ENCODE results near the gene TBX21.

TBX21 gene

GRCh38 chr17:47716375-47716774 lies 16.7 kb upstream of the TBX21 start:
- no peaks in the 10 kb centered on the region for H3K36me3 ChIP-seq (ENCODE audit: control insufficient read depth, insufficient read depth, low read length)
- peaks cover 6% of the 10 kb centered on the region; the same call in 1 of the 2 replicates for H3K4me1 ChIP-seq (ENCODE audit: control insufficient read depth, insufficient read depth, low read length)
- no peak overlapping the region for H3K4me3 ChIP-seq (ENCODE audit: low read depth, low read length)
- no peak overlapping the region for H3K27ac ChIP-seq (ENCODE audit: low read depth, low read length)
- H3K27me3 ChIP-seq (ENCODE audit: control insufficient read depth, insufficient read depth, low read length), result peaks cover 43% of the 10 kb centered on the region
- no peak overlapping the region for H3K9ac ChIP-seq (ENCODE audit: low read depth, low read length)
- no peaks in the 10 kb centered on the region for H3K9me3 ChIP-seq (ENCODE audit: control insufficient read depth, insufficient read depth, low read length)

- no peak overlapping the region for H3K4me3 ChIP-seq (ENCODE audit: low read depth, low read length)
- H3K27me3 ChIP-seq (ENCODE audit: control insufficient read depth, insufficient read depth, low read length), result peaks cover 52% of the 10 kb centered on the region
Measured at GRCh38 chr17:47717261-47717697, 15.8 kb upstream of the TBX21 start.

DNA sequence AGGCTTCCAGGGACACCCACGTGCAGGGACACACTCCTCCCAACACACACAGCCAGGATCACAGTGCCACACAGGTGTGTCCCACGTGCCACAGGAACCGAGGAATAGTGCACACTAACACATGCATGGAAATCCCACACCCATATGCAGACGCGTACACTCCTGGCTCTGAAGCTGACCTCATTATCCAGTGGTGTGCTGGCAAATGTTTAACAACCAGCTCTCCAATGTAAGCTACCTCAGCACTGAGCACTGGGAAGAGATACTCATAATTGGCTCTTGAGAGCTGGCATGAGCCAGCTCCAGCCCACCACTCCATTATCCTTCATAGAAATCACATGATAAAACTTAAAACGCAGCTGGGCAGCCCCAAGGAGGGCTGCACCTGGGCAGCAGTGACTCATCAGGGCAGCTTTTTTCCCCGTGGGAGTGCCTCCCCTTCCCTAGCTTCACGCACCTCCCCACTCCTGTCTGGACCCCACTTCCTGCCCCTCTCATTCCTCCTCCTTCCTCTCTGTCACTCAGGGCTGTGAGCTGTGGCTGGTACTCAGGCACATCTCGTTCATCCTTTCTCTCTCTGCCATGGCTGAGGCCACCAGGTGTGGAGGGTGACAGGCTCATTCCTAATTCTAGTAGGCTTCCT lies 14.9 kb upstream of the TBX21 start:
- Histone ChIP-seq H3K9ac (ENCODE audit: low read depth, low read length) (no peak overlapping the region), H3K27me3 (ENCODE audit: control insufficient read depth, insufficient read depth, low read length) (peaks cover 54% of the 10 kb centered on the region)

More at GRCh38 chr17:47717261-47717697, 15.8 kb upstream of the TBX21 start:
- Histone ChIP-seq H3K36me3 (ENCODE audit: control insufficient read depth, insufficient read depth, low read length) (no peaks in the 10 kb centered on the region), H3K4me1 (ENCODE audit: control insufficient read depth, insufficient read depth, low read length) (peaks cover 7% of the 10 kb centered on the region; the same call in 1 of the 2 replicates), H3K9me3 (ENCODE audit: control insufficient read depth, insufficient read depth, low read length) (no peaks in the 10 kb centered on the region), H3K27ac (ENCODE audit: low read depth, low read length) (no peak overlapping the region), H3K9ac (ENCODE audit: low read depth, low read length) (no peak overlapping the region)

DNA sequence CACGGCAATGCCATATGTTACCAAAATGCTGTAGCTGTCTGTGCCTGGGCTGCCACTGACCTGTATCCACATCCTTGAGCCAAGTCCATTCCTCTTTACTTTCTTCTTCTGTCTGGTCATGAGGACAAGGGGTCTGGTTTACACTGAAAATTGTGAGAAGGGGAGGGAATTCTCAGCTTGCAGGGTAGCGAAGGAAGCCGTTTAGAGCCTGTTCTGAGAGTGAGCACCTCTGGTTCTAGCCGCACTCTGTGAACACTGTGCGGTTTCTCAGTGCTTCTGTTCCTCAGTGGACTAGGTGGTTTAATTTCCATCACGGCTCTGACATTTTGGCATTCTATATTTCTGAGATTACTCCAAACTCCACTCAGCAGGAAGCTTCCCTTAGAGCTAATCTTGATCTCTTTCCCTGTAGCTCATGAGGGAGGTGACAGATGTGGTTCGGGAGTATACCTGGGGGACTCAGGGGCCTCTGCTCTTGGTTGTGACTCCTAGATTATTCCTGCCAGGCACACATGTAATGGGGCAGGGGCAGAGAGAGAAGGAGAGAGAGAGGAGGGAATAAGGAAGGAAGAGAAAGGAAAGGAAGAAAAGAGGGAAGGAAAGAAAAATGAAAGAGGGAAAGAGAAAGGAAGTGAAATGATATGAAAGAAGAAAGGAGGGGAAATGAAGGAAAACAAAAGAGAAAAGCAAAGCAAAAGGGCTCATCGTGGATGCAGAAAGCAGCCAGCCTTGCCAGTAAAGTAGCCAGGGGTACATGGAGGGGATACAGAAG lies 14.2 kb upstream of the TBX21 start:
- Histone ChIP-seq H3K9me3 (ENCODE audit: control insufficient read depth, insufficient read depth, low read length) (no peaks in the 10 kb centered on the region), H3K27me3 (ENCODE audit: control insufficient read depth, insufficient read depth, low read length) (peaks cover 52% of the 10 kb centered on the region), H3K36me3 (ENCODE audit: control insufficient read depth, insufficient read depth, low read length) (no peaks in the 10 kb centered on the region), H3K27ac (ENCODE audit: low read depth, low read length) (no peak overlapping the region), H3K9ac (ENCODE audit: low read depth, low read length) (no peak overlapping the region), H3K4me3 (ENCODE audit: low read depth, low read length) (no peak overlapping the region), H3K4me1 (ENCODE audit: control insufficient read depth, insufficient read depth, low read length) (peaks cover 7% of the 10 kb centered on the region; the same call in 1 of the 2 replicates)

More for the DNA sequence above, 14.9 kb upstream of the TBX21 start:
- Histone ChIP-seq H3K9me3 (ENCODE audit: control insufficient read depth, insufficient read depth, low read length) (no peaks in the 10 kb centered on the region), H3K4me1 (ENCODE audit: control insufficient read depth, insufficient read depth, low read length) (peaks cover 7% of the 10 kb centered on the region; the same call in 1 of the 2 replicates), H3K27ac (ENCODE audit: low read depth, low read length) (no peak overlapping the region), H3K36me3 (ENCODE audit: control insufficient read depth, insufficient read depth, low read length) (no peaks in the 10 kb centered on the region), H3K4me3 (ENCODE audit: low read depth, low read length) (no peak overlapping the region)

- H3K27ac ChIP-seq (ENCODE audit: low read depth, low read length), result no peak overlapping the region
Measured at GRCh38 chr17:47719411-47720152, 13.5 kb upstream of the TBX21 start.

GRCh38 chr17:47720196-47720595 lies 12.8 kb upstream of the TBX21 start:
- Histone ChIP-seq H3K27me3 (ENCODE audit: control insufficient read depth, insufficient read depth, low read length) (peaks cover 45% of the 10 kb centered on the region), H3K9ac (ENCODE audit: low read depth, low read length) (no peak overlapping the region), H3K9me3 (ENCODE audit: control insufficient read depth, insufficient read depth, low read length) (no peaks in the 10 kb centered on the region), H3K27ac (ENCODE audit: low read depth, low read length) (no peak overlapping the region), H3K4me1 (ENCODE audit: control insufficient read depth, insufficient read depth, low read length) (peaks cover 7% of the 10 kb centered on the region; the same call in 1 of the 2 replicates), H3K36me3 (ENCODE audit: control insufficient read depth, insufficient read depth, low read length) (no peaks in the 10 kb centered on the region), H3K4me3 (ENCODE audit: low read depth, low read length) (no peak overlapping the region)

More at GRCh38 chr17:47719411-47720152, 13.5 kb upstream of the TBX21 start:
- H3K4me1 ChIP-seq (ENCODE audit: control insufficient read depth, insufficient read depth, low read length), result peaks cover 7% of the 10 kb centered on the region; the same call in 1 of the 2 replicates
- peaks cover 48% of the 10 kb centered on the region for H3K27me3 ChIP-seq (ENCODE audit: control insufficient read depth, insufficient read depth, low read length)
- no peak overlapping the region for H3K4me3 ChIP-seq (ENCODE audit: low read depth, low read length)
- no peaks in the 10 kb centered on the region for H3K9me3 ChIP-seq (ENCODE audit: control insufficient read depth, insufficient read depth, low read length)
- H3K36me3 ChIP-seq (ENCODE audit: control insufficient read depth, insufficient read depth, low read length), result no peaks in the 10 kb centered on the region
- no peak overlapping the region for H3K9ac ChIP-seq (ENCODE audit: low read depth, low read length)

GRCh38 chr17:47720754-47721533 lies 12.1 kb upstream of the TBX21 start:
- Histone ChIP-seq H3K9me3 (ENCODE audit: control insufficient read depth, insufficient read depth, low read length) (no peaks in the 10 kb centered on the region), H3K9ac (ENCODE audit: low read depth, low read length) (no peak overlapping the region), H3K27ac (ENCODE audit: low read depth, low read length) (no peak overlapping the region), H3K27me3 (ENCODE audit: control insufficient read depth, insufficient read depth, low read length) (peaks cover 41% of the 10 kb centered on the region), H3K4me3 (ENCODE audit: low read depth, low read length) (peak overlapping the region; percentile 39; the same call in 1 of the 2 replicates), H3K36me3 (ENCODE audit: control insufficient read depth, insufficient read depth, low read length) (no peaks in the 10 kb centered on the region), H3K4me1 (ENCODE audit: control insufficient read depth, insufficient read depth, low read length) (peaks cover 7% of the 10 kb centered on the region; the same call in 1 of the 2 replicates)

DNA sequence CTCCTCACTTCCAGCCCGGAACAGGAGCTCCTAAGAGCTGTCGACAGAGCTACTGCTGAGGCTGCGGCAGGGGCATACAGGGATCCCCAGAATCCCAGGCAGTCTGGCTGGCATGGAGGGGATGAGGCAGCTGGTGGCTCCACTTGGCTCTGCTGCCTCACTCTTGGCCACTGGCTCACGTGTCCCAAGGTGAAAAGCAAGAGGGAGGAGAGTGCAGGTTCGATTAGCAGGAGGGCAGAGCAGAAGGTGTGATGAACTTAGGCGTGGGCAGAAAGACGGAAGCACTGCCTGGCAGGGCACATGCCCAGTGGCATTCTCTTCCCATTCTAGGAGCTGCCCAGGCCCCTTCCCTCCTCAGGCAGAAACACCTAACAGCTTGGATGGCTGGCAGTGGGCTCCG lies 11.3 kb upstream of the TBX21 start:
- Histone ChIP-seq H3K27me3 (ENCODE audit: control insufficient read depth, insufficient read depth, low read length) (peaks cover 41% of the 10 kb centered on the region), H3K36me3 (ENCODE audit: control insufficient read depth, insufficient read depth, low read length) (no peaks in the 10 kb centered on the region), H3K9ac (ENCODE audit: low read depth, low read length) (no peak overlapping the region), H3K27ac (ENCODE audit: low read depth, low read length) (no peak overlapping the region), H3K9me3 (ENCODE audit: control insufficient read depth, insufficient read depth, low read length) (no peaks in the 10 kb centered on the region), H3K4me3 (ENCODE audit: low read depth, low read length) (no peak overlapping the region), H3K4me1 (ENCODE audit: control insufficient read depth, insufficient read depth, low read length) (peaks cover 7% of the 10 kb centered on the region; the same call in 1 of the 2 replicates)

GRCh38 chr17:47724705-47725104 lies 8.3 kb upstream of the TBX21 start:
- H3K9ac ChIP-seq (ENCODE audit: low read depth, low read length), result no peak overlapping the region
- peaks cover 7% of the 10 kb centered on the region; the same call in 1 of the 2 replicates for H3K4me1 ChIP-seq (ENCODE audit: control insufficient read depth, insufficient read depth, low read length)
- H3K9me3 ChIP-seq (ENCODE audit: control insufficient read depth, insufficient read depth, low read length), result no peaks in the 10 kb centered on the region
- H3K27me3 ChIP-seq (ENCODE audit: control insufficient read depth, insufficient read depth, low read length), result peaks cover 37% of the 10 kb centered on the region
- H3K36me3 ChIP-seq (ENCODE audit: control insufficient read depth, insufficient read depth, low read length), result no peaks in the 10 kb centered on the region
- H3K27ac ChIP-seq (ENCODE audit: low read depth, low read length), result no peak overlapping the region
- H3K4me3 ChIP-seq (ENCODE audit: low read depth, low read length), result no peak overlapping the region

GRCh38 chr17:47725446-47726111 lies 7.5 kb upstream of the TBX21 start:
- Histone ChIP-seq H3K27me3 (ENCODE audit: control insufficient read depth, insufficient read depth, low read length) (peaks cover 30% of the 10 kb centered on the region), H3K4me1 (ENCODE audit: control insufficient read depth, insufficient read depth, low read length) (peaks cover 5% of the 10 kb centered on the region; the same call in 1 of the 2 replicates)

More at GRCh38 chr17:47725446-47726111, 7.5 kb upstream of the TBX21 start:
- no peaks in the 10 kb centered on the region for H3K9me3 ChIP-seq (ENCODE audit: control insufficient read depth, insufficient read depth, low read length)
- no peaks in the 10 kb centered on the region for H3K36me3 ChIP-seq (ENCODE audit: control insufficient read depth, insufficient read depth, low read length)
- H3K9ac ChIP-seq (ENCODE audit: low read depth, low read length), result no peak overlapping the region
- H3K27ac ChIP-seq (ENCODE audit: low read depth, low read length), result no peak overlapping the region
- no peak overlapping the region for H3K4me3 ChIP-seq (ENCODE audit: low read depth, low read length)
